PFSK-1 (cell line): ENCODE data around the gene SNRNP200.

ENCODE experiments used
- POLR2AphosphoS5 ChIP-seq: IDR thresholded peaks from 2 replicates; pipeline ENCODE4 v1.6.1; 2012; ENCODE audit warnings: low read depth, mild to moderate bottlenecking, control low read depth, low read length, moderate library complexity
- SIN3A ChIP-seq: IDR thresholded peaks from 2 replicates; pipeline ENCODE4 v1.6.1; 2012; ENCODE audit warnings: mild to moderate bottlenecking, low read length, moderate library complexity, borderline replicate concordance; ENCODE audit not compliant: insufficient read depth

GRCh38 chr2:96271995-96272394 is 33.4 kb downstream of the SNRNP200 start:
- no peak for TF ChIP-seq SIN3A
- TF ChIP-seq POLR2AphosphoS5, result 0 out of 2 replicates have a peak, but pooled peaks have one; percentile 14
